ENCODE measurements around the gene UGT2B7. TPM values are rescaled to one million over a fixed set of nuclear protein-coding genes. Genes with fewer than 3 reads are reported as not detected.

Gene UGT2B7
- total RNA-seq, 4 donors from 2014 or later = 0.58 to 22.2 (median 2.0) TPM; not detected in 1

DNA sequence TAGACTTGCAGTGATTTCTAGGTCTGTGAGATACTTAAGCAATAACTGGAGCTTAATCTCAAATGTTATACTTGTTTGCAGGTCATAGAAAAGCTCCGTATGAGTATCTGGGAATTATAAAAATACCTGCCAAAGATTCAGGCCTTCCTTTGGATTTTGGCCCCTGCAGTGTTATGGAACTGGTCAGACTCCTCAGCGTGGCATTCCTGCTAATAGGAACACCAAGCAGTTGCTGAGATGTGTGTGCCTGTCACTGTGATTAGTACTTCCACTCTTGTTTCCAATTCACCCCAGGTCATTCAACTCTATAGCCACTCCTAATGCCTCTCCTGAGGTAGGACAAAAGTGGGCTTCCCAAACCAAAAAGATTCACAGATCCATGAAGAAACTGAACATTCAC lies 7.8 kb upstream of the UGT2B7 start:
- H3K4me3 ChIP-seq = no peak overlapping the region
- intact Hi-C loops (cut with DNase I; ENCODE audit: low total_unique reads) = no loop called here
- H3K27me3 ChIP-seq = no peaks in the 10 kb centered on the region
- DNase-seq = no peak
- TF ChIP-seq CTCF (IDR thresholded peaks at IDR 0.05) (no peak), POLR2A (IDR thresholded peaks at IDR 0.05) (no peak)
- peaks cover 0 to 4% of the 10 kb centered on the region in 2 donors for H3K9me3 ChIP-seq
- no peak overlapping the region for H3K27ac ChIP-seq
- H3K36me3 ChIP-seq = no peaks in the 10 kb centered on the region
- H3K4me1 ChIP-seq = no peaks in the 10 kb centered on the region

GRCh38 chr4:69089388-69089787 lies 6.9 kb upstream of the UGT2B7 start:
- intact Hi-C loops (cut with DNase I; ENCODE audit: low total_unique reads) = no loop called here
- TF ChIP-seq CTCF (IDR thresholded peaks at IDR 0.05) = no peak
- TF ChIP-seq POLR2A (IDR thresholded peaks at IDR 0.05) = no peak
- Histone ChIP-seq H3K36me3 (no peaks in the 10 kb centered on the region), H3K4me3 (no peak overlapping the region), H3K27me3 (no peaks in the 10 kb centered on the region), H3K4me1 (no peaks in the 10 kb centered on the region), H3K27ac (no peak overlapping the region), H3K9me3 (peaks cover 0 to 4% of the 10 kb centered on the region in 2 donors)
- DNase-seq = no peak

DNA sequence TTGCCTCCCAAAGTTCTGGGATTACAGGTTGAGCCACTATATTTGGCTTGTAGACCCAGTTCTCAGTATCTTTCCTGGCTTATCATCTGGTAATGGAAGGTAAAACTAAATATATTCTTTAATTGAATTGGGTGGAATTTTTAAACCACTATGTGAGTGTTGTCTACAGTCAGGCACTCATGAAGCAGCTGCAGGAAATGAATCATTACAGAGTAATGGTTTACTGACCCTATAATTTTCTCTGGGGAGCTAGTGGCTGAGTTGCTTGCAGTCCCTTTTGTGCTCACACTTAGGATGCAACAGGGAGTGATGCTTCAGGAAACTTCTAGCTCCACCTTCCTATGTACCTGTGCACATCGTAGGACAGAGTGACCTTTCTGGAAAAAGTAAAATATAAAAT lies 4.1 kb upstream of the UGT2B7 start:
- no peaks in the 10 kb centered on the region for H3K27me3 ChIP-seq
- peaks cover 0 to 4% of the 10 kb centered on the region in 2 donors for H3K9me3 ChIP-seq
- H3K36me3 ChIP-seq = no peaks in the 10 kb centered on the region
- intact Hi-C loops (cut with DNase I; ENCODE audit: low total_unique reads) = no loop called here
- H3K4me3 ChIP-seq = no peak overlapping the region
- H3K4me1 ChIP-seq = no peaks in the 10 kb centered on the region
- H3K27ac ChIP-seq = no peak overlapping the region
- no peak for TF ChIP-seq CTCF (IDR thresholded peaks at IDR 0.05)
- TF ChIP-seq POLR2A (IDR thresholded peaks at IDR 0.05) = no peak
- DNase-seq = no peak

DNA sequence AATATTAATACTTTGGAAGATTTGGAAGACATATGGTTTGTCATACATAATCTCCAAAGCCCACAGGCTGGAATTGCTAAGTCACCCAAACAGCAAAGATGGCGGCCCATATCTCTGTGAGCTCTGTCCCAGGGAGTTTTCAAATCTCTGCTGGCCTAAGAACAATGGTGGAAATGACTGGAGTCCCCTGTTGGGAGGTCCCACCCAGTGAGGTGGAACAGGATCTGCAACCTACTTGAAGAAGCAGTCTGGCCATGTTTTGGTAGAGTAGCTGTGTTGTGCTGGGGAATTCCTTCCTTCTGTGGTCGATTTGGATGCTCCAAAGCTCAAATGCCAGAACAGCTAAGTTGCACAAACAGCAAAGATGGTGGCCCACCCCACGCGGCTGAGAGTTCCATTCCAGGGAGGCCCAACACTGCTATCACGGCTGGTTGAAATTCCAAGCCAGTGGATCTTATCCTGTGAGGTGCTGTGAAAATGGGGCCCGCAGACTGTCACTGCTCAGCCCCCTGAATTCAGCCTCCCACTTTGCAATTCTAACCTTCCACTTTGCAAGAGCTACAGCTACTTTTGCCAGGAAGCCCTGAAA lies 3.2 kb upstream of the UGT2B7 start:
- Histone ChIP-seq H3K4me1 (no peaks in the 10 kb centered on the region), H3K4me3 (no peak overlapping the region), H3K27me3 (no peaks in the 10 kb centered on the region), H3K27ac (no peak overlapping the region), H3K9me3 (no peaks in the 10 kb centered on the region), H3K36me3 (no peaks in the 10 kb centered on the region)
- intact Hi-C loops (cut with DNase I; ENCODE audit: low total_unique reads) = no loop called here
- TF ChIP-seq CTCF (IDR thresholded peaks at IDR 0.05) (no peak), POLR2A (IDR thresholded peaks at IDR 0.05) (no peak)
- no peak for DNase-seq

- no peaks in the 10 kb centered on the region for H3K4me1 ChIP-seq
- no peaks in the 10 kb centered on the region for H3K27me3 ChIP-seq
- no peaks in the 10 kb centered on the region for H3K9me3 ChIP-seq
Observed at GRCh38 chr4:69093681-69094080, 2.6 kb upstream of the UGT2B7 start.

More at GRCh38 chr4:69093681-69094080, 2.6 kb upstream of the UGT2B7 start:
- no peak for TF ChIP-seq POLR2A (IDR thresholded peaks at IDR 0.05)
- TF ChIP-seq CTCF (IDR thresholded peaks at IDR 0.05) = no peak
- Histone ChIP-seq H3K27ac (no peak overlapping the region), H3K4me3 (no peak overlapping the region), H3K36me3 (no peaks in the 10 kb centered on the region)
- no peak for DNase-seq
- intact Hi-C loops (cut with DNase I; ENCODE audit: low total_unique reads) = no loop called here

Measured in uterus (tissue), 4 donors.